Gastroesophageal sphincter (tissue), 3 donors: Measurements from ENCODE around the gene MINDY1.

ENCODE experiments used
- EP300 ChIP-seq: sonication (generic); formaldehyde crosslinking; IDR thresholded peaks from one replicate; pipeline ENCODE4 v1.6.1; 2017; ENCODE audit warnings: antibody characterized with exemption, mild to moderate bottlenecking
- TF ChIP-seq, protein P1 (sequence below), 4 experiments: fragments of 200-600 bp in 2 of 4; fragments of 450-650 bp in 2 of 4; sonication (generic) in 1 of 4; IDR thresholded peaks; one replicate each; pipeline ENCODE4 v1.5.1; 2017 to 2019; ENCODE audit warnings: antibody characterized with exemption in 4 of 4, mild to moderate bottlenecking in 2 of 4, moderate library complexity in 2 of 4

DNA sequence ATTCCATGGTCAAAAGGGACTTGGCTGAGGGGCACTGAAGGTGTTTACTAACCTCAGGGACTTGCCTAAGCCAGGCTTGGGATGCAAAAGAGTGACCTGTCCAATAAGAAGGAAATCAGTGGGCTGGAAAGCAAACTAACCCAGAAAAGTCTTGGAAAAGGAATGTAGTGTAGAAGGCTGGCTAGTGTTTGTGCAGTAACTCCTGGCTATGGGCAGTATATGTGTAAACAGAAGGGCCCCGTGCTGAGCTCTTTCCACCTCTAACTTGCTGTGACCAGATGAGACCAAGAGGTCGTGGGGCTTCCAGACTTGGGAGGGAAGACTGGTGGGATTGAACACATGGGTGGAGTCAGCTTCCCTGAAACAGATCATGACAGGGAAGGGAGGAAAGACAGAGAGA, 4.1 kb downstream of the MINDY1 start:
- TF ChIP-seq, protein P1, sequence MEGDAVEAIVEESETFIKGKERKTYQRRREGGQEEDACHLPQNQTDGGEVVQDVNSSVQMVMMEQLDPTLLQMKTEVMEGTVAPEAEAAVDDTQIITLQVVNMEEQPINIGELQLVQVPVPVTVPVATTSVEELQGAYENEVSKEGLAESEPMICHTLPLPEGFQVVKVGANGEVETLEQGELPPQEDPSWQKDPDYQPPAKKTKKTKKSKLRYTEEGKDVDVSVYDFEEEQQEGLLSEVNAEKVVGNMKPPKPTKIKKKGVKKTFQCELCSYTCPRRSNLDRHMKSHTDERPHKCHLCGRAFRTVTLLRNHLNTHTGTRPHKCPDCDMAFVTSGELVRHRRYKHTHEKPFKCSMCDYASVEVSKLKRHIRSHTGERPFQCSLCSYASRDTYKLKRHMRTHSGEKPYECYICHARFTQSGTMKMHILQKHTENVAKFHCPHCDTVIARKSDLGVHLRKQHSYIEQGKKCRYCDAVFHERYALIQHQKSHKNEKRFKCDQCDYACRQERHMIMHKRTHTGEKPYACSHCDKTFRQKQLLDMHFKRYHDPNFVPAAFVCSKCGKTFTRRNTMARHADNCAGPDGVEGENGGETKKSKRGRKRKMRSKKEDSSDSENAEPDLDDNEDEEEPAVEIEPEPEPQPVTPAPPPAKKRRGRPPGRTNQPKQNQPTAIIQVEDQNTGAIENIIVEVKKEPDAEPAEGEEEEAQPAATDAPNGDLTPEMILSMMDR (IDR thresholded peaks at IDR 0.05), result no peak
- no peak for TF ChIP-seq EP300
